GM21576 (cell line): ENCODE data around the gene ABTB1.
A peak's percentile ranks its signal among the peaks of the same experiment; 100 is the strongest.

Experiments used
- ATAC-seq: cut with Tn5 transposase; IDR thresholded peaks from one replicate; pipeline ENCODE4 v1.9.1; 2021; ENCODE audit warnings: mild to moderate bottlenecking, moderate library complexity; ENCODE audit not compliant: unreplicated experiment

ABTB1 gene

DNA sequence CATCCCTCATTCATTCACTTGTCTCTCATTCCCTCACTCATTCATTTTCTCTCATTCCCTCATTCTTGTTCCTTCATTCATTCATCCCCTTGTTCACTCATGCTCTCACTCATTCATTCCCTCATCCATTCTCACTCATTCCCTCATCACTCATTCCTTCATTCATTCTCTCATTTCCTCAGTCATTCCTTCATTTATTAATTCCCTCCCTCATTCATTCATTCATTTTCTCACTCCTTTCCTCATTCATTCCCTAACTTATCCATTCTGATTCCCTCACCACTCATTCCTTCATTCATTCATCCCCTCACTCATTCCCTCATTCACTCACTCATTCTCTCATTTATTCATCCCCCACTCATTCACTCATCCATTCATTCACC, 13.8 kb downstream of the ABTB1 start:
- no peak for ATAC-seq

DNA sequence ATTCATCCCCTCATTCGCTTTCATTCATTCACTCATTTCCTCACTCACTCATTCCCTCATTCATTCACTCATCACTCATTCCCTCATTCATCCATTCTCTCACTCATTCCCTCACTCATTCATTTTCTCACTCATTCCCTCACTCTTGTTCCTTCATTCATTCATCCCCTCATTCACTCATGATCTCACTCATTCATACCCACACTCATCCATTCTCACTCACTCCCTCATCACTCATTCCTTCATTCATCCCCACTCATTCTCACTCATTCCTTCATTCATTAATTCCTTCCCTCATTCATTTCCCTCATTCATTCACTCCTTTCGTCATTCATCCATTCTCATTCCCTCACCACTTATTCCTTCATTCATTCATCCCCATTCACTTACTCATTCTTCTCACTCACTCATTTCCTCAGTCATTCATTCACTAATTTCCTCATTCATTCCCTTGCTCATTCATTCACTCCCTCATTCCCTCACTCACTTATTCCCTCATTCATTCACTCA, 14.5 kb downstream of the ABTB1 start:
- no peak for ATAC-seq

DNA sequence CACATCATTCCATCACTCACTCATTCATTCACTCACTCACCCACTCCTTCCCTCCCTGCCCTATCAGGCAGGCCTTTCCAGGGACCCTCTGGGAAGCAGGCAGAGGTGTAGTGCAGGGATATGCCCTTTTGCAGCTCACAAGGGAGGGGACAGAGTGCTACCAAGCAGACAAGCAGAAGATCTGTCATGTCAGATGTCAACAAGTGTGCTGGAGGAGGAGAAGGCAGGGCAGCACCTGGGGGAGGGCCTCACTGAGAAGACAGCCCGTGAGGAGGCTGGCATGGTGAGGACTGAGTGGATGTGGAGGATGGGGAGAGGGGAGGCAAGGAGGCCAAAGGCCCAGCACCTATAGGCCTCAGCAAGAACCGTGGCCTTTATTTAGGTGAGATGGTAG, 15.3 kb downstream of the ABTB1 start:
- no peak for ATAC-seq

DNA sequence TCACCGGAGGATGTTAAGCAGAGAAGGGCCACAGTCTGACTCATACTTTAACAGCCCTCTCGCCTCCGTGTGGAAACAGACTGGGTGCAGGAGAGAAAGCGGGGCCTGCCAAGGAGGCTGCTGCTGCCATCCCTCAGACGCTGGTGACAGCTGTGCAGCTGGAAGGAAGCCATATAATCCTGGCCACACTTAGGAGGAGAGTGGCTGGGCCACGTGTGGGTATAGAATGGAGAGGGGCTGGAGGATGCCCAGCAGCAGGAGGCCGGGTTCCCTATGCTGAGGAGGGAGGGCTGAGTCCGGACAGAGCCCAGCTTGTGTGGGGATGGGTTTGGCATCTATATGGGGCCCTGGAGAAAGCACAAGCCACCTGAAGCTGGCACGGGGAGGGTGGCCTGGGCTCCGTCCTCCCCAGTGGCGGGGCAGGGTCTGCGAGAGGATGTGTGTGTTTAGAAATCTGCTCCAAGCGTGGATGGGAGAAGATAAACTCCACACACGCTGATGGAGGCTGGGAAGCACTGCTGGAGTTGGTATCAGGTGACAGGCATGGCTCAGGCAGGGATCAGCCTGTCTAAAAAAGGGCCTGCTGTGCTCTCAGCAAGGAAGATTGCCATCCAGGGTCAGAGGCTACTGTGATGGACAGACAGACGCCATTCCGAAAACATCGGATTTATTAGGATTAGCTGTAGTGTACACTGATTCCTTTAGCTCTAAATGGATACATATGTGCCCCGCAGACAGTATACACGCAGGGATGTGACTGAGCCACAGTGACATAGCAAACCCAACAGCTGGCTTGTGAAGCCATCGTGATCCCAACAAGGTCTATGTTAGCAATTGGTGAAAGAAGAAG, 15.9 kb downstream of the ABTB1 start:
- ATAC-seq: no peak

DNA sequence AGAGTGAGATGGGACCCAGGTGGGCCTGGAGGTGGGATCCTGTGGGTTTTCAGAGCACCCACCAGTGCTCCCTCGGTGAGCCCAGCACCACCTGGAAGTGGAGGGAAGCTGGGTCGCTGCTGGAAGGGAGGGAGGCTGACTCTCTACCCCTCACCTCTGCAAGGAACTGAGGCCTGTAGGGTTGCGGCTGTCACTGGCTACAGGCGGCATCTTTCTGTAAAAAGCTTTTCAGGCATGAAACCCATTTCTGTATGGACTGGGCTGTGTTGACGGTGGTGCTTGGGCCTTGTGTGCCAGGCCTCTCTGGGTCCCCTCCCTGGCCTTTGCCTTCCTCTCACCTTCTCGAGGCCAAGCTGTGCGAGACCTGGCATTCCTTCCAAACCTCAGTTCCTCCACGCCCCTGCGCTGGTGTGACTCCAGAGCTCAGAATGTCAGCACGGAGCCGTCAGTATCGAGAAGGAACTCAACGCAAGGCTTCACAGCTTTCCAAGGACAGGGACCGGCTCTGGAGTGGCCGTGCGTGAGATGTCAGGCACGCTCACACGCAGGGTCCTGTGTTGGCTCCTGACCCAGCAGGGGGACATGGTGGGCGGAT, 16.6 kb downstream of the ABTB1 start:
- no peak for ATAC-seq

DNA sequence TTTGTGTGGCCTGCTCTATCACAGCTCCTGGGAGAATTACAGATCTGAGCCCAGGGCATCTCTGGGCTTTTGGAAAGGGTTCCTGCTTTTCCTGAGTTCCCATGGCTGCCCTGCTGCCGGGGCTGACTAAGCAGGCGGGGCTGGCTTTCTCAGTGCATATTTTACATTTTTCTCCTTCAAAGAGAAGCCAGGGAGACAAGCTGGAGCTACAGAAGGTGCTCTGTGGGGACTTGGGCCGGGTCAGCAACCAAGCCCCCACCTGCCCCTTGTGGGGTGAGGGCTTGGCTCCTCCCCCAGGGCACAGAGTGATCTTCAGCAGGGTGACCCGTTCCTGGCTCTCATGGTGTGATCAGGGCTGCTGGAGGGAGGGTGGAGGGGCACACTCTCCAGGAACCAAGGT, 17.4 kb downstream of the ABTB1 start:
- ATAC-seq: no peak

DNA sequence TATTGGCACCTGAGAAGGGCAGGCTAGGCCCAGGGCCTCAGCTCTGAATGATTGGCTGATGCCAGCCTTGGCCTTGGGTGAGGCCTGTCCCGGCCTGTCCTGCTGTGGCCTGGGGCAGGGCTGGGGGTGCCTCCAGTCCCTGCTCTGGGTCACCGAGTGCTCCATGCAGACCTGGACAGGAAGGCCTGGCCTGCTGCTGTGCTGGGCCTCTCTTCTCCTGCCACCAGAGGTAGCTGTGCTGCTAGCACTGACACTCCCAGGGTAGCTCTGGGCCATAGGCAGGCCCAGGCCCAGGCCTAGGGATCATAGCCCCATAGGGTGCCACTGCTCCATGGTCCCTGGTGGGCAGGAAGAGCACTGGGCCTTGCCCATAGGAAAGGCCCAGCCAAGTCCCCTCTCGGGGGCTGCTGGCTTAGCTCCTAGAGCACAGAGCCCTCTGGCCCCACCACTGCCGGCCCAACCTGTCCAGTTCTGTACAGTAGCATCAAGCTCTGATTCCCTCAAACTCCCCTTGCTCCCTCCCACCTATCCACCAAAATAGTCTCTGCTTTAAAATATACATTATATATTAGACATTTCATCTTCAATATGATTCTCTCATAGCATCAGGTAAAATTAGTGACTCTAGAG, 18.2 kb downstream of the ABTB1 start:
- ATAC-seq: no peak

DNA sequence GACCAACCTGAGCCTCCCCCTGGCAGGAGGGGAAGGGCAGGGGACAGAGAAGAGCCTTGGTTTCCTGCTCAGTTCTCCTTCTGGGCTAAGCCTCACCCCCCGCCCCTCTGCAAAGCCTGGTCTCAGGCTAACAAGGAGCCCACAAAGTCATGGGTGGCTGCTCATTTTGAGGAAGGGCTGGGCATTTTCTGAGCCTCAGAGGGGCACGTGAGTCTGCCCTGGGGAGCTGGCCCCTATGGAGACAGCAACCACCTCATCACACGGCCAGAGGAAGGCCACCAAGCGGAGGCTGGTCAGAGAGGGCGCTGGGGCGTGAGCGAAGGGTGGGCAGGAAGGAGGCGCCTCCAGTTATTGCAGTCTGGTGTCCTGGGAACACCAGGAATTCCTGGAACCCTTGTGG, 18.7 kb downstream of the ABTB1 start:
- ATAC-seq: no peak

DNA sequence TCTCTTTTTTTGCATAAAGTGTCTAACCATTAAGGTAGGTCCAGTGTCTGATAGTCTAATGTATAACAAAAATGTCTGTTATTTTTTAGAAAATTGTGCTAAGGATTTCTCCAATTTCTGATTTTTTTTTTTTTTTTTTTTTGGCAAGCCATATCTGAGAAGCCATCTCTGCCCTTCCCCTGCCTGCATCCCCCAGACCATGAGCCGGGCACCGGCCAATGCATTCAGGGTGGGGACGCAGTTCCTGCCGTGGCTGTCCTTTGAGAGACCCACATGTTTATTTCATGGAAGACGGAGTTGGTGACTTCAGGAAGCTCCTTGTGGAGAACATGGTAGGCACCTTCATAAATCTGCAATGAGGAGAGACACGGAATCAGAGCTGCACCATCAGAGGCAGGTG, 19.2 kb downstream of the ABTB1 start:
- no peak for ATAC-seq

DNA sequence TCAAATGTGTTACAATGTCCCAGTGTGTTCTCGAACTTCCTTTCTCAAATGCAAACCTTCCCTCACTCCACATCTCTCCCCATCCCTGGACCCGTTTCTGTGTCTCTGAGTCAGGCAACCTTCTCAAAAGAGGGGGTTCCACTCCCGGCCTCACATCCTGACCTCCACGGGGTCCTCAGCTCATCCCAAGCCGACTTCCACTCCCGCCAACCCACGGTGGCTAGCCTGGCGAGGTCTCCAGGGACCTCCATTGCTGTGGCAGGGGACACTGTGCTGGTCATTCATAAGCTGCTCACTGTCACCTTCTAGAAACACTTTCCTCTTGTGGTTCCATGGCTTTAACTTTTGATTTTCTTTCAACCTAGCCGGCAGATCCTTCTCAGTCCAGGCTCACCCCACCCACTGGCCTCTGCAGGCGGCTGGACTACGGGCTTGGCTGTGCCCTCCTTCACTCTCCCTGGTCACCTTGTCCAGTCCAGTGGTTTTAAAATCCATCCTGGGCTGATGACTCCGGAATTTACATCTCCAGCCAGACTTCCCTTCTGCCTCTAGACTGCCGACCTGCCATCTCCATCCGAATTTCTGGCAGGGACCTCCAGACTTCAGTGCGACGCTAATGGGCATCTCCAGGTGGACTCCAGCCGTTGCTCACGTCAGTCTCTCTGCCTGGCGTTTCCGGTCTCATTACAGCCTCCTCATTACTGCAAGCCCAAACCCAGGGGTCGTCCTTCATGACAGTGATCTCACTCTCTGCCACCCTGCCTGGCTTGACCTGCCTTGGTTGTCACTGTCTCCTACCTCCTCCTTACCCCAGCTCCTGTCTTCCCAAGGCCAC, 20.0 kb downstream of the ABTB1 start:
- no peak for ATAC-seq

DNA sequence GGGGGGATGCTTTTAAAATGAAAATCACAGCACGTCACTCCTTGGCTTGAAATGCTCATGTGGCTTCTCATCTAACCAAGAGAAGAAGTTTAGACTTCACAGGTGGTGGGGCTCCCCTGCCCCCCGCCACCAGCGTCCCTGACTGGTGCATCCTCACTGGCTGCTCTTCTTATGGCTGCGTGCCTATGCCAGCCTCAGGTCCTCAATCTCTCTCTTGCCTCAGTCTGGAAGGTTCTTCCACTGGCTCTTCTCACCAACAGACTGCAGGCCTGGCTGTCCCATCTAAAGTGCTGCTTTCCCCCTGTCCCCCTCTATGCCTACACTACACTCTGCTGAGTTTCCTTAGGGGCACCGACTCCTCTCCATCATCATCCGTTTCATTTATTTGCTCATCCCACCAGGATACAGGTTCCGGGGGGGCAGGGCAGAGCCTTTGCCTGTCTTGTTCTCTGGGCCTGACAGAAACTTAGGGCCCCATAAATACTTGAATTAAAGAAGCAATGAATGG, 20.6 kb downstream of the ABTB1 start:
- no peak for ATAC-seq

DNA sequence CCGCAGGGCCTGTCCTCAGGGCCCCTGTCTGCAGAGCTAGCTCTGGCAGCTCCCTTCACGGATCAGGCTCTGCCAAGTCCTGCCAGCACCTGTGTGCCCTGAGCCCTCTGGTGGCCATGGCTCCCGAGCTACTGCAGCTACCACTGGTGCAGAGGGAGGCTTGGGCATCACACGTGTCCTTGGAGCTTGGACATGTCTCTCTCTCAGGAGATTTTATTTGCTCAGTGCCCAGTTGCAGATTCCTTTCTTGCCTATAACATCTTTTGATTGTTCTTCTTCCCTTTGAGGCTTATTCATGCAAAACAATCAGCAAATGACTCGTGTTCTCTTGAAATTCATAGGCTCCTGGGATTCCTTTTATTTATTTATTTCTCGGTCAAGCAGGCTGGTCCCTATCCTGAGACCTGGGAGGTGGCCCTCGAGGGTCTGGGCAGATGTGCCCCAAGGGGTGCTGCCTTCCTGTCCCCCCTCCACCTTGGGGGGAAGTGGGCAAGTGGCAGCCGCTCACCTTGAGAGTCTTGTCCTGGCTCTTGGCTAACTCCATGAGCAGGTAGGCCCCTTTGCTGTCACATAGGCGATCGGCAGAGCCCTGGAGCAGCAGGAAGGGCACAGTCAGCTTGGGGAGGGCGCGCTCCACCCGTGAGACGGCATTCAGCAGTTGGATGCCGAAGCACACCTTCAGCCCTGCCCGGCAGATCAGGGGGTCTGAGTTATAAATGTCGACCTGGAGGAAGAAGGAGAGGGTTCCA, 21.9 kb downstream of the ABTB1 start:
- ATAC-seq: no peak

DNA sequence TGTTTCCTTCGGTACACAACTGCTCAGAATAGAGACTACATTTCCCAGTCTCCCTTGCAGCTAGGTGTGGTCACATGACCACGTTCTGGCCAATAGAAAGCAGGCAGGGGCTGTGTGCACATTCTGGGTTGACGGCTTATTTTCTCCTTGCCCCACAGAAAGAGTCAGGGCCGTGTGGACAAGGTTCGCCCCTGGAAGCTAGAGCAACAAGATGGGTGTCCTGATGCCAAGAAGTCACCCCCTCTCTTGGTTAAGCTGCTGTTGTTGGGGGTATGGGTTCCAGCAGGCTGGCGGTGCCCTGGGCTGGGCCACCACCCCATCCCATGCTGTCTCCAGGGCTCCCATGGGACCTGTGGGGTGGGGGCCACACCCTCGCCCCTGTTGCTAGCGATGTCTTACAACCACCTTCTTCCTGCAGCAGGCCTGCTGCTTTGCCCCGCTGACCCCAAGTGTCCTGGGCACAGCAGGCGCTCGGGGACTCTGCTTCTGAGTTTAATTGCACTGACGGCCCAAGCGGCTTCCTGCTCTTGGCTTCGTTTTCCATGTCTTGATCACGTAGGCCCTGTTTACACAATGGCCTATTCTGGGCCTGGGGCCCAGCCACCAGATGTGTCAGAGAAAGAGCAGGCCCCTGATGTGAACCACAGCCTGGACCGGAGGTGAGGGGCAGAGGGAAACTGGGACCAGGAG, 24.9 kb downstream of the ABTB1 start:
- peak; percentile 73 for ATAC-seq

DNA sequence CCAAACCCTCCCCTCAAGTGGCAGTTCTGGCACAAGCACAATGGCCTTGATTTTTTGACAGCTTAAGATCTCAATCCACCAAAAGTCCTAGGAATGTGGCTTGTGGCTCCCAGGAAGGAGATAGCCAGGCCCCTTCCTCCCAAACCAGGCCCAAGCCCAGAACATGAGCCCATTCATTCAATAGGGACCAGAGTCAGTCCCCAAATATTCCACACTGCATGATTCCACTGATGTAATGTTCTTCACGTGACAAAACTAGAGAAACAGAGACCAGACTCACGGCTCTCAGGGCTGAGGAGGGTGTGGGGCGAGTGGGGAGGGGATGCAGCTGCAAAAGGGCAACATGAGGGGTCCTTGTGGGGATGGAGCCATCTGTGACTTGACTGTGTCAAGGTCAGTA, 25.5 kb downstream of the ABTB1 start:
- ATAC-seq: no peak

DNA sequence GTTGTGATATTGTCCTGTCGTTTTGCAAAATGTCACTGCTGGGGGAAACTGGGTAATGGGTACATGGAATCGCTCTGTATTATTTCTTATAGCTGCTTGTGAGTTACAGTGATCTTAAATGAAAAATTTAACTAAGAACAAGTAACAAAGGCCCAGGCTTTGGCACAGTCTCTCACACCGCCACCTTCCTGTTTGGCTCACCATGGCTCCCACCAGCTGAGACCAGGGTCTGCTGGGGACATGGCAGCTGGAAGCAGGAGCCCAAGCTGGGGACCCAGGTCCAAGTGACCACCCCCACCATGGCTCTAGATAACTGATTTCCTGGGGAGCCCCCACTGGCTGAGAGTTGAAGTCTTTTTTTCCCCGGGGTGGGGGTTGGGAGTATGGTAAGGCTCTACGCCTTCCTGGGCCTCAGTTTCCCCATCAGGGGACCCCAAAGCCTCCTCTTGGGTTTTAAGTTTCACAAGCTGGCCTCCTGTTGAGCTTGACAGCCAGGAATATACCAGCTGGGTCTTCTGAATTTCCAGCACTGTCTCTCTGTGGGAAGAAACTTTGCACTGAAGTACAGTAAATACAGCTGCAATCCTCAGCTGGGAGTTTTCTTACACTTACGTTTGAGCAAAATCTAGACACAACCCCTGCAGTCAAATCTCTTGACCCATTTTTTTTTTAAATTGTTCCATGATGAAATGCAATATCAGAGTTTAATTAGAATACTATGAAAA, 26.1 kb downstream of the ABTB1 start:
- ATAC-seq: no peak

DNA sequence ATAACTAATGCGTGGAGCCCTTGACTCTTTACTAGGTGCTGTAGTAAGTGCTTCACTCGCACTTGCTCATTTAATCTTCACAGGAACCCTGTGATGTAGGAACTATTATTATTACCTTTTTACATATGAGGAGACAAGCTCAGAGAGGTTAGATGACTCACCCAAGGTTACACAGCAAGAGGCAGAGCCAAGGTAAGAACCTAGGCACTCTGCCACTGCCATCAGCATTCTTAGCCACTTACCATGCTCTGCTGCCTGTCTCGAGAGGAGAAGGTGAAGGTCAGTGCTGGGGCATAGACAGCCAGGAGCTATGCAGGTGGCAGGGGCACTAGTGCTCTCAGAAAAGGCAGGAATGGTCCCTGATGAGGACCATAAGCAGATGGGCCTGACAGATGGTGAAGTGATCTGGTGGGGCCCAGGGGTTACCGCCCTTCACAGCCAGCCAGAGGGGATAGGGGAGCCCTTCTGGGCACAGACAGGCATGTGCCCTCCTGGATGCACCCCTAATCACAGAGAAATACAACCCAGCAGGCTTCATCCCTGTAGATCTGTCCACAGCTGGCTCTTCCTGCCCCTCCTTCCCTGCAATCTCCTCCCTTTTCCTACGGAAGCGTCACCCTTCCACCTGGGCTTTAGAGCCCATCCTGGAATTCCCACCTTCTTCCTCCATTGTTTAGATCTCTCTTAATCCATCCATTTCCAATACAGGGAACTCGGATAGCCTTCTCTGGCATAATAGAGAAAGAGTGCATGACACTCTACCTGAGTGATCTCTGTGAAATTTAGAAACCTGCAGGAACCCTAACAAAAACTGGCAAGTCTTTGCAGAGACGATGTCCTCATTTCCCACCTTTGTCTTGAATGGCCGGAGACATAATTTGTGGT, 26.9 kb downstream of the ABTB1 start:
- no peak for ATAC-seq

DNA sequence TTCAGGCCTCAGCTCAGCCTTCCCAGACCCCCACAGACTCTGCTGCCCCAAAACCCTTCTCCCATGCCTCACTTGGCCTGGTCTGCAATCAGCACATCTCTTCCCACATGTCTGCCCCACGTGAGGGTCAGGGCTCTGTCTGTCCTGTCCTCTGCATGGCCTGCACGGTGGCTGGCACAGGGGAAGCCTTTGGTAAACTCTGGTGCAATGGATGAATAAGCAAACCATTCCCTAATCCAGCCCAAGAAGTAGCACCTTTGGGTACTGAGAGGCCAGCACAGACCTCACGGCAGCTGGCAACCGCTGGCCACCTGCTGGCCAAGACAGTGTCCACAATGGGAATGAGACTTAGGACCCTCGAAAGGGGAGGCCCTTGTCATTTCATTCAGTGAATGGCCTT, 27.7 kb downstream of the ABTB1 start:
- no peak for ATAC-seq

DNA sequence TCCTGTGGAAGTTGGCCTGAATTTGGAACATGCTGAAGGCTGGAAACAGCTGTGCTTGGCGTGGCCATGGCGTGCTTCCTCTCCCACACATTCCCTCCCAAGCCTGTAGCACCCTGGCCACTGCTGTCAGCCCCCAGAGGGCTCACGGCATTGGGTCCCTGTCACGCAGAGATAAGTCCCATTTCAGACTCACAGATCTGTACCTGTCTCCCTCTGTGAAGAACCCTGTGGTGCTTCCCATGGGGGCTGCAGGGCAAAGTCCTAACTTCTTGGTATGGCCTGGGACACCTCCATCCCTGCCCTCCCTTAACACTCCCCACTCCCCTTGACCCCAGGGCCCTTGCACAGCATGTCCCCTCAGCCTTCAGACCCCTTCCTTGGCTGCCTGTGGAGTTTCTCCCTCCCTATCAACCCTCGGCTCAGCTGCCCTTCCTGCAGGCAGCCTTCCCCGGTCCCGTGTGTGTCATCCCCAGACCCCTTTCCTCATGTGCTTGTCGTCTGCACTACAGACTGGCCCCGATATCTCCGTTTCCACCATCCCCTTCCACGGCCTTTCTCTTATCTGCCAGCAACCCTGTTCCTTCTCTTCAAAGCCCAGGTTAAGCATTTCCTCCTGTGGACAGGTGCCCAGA, 28.6 kb downstream of the ABTB1 start:
- ATAC-seq: no peak
